Measurements from ENCODE around the gene PJA1. TPM values are rescaled to one million over a fixed set of nuclear protein-coding genes. Genes with fewer than 3 reads are reported as not detected.

Gene PJA1, protein sequence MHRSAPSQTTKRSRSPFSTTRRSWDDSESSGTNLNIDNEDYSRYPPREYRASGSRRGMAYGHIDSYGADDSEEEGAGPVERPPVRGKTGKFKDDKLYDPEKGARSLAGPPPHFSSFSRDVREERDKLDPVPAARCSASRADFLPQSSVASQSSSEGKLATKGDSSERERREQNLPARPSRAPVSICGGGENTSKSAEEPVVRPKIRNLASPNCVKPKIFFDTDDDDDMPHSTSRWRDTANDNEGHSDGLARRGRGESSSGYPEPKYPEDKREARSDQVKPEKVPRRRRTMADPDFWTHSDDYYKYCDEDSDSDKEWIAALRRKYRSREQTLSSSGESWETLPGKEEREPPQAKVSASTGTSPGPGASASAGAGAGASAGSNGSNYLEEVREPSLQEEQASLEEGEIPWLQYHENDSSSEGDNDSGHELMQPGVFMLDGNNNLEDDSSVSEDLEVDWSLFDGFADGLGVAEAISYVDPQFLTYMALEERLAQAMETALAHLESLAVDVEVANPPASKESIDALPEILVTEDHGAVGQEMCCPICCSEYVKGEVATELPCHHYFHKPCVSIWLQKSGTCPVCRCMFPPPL
- 25.0 TPM for total RNA-seq

DNA sequence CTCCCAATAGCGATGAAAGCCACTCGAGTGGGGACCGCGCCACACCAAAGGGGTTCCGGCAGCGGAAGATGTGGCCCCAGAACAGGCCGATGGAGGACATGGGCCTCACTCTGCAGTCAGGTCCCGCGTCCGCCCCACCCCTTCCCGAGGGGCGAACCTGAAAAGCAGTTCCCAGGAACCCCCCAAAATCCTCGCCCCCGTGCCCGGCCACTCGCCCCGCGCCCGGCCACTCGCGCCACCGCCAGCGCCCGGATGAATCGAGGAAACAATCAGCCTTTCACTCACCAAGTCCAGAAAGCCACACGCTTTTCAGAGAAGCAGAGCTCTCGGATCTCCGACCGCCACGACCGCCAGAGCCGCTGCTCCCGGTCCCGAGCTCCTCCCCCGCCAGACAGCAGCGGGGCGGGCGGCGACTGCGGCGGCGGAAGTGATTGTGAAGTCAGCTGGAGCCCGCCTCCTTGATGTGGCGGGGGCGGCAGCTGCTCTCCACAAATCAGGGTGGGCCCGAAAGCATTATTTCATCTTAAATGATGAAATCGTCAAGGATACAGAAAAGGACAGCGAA lies at the start of gene PJA1:
Gene PJA1 (minus strand): TSS at position 367 of the 565 bp plus-strand sequence. CDS start 2,380 bp downstream, outside the sequence.
- peak; percentile 62 for DNase-seq (ENCODE audit: low spot score)

DNA sequence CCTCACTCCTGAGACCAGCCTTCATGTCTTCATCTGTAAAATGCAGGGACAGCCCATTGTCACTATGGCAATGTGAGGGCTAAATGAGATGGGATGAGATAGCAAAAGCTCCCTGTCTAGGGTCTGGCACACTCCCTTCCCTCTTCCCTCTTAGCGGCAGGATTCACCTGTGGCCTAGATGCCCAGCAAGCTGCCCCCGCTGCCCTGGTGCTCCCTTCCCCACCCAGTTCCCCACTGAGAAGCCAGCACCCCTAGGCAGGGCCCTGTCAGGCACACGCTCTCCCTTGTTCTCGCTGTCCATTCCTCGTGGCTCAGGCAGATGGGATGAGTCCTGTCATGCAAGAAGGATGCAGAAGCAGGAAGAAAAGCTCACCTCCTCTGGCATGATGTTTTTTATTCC lies 49.2 kb upstream of the PJA1 start:
- DNase-seq (ENCODE audit: low spot score) = no peak

DNA sequence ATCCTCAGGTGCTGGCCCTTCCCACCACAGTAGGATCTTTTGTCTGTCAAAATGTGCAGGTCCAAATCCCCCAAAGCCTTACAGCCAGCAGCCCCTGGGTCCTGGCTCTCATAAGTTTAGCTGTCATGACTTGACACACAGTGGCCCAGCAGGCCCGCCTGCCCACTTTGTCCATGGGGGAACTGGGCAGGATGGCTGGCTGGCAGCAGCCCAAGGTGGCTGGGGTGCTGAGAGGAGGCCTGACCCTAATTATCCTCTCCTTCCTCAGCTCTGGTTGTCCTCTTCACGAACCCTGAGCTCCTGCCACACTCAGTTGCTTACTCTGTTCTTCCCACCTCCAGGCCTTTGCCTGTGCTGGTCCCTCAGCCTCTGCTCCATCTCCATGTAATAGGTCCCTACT lies 46.4 kb upstream of the PJA1 start:
- no peak for DNase-seq (ENCODE audit: low spot score)

DNA sequence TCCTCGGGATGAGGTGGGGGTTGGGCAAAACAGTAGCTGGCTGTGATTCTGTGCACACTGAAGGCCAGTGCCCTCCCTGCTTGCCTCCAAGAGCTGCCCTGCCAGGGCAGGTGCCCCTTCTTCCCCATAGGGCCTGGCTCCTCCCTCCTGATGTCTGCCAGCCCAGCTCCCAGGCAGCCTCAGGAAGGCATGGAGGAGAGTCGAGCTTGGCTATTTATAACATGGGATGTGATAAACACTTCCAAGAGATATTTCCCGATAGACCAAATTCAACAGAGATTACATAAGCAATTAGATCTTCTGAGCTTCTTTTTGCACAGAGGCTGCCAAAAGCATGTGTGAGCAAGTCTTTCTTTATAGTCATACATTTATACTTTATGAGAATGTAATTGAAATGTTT lies 45.3 kb upstream of the PJA1 start:
- no peak for DNase-seq (ENCODE audit: low spot score)

DNA sequence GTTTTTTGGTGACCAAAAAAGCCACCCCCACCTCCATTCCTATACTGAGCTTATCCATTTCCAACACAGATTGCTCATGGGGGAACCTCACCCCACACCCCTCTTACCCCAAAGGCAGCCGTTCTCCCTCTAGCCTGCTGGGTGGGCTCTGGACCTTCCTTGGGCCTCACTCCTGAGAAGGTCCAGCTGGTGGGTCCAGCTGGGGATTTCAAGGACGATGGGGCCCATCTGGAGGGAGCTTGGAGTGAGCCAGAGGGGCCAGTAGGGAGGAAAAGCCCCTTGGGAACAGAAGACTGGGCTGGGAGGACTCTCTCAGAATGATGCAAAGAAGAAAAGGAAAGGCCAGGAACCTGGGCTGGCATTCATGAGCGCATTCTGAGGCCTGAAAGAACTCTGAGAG lies 42.0 kb upstream of the PJA1 start:
- DNase-seq (ENCODE audit: low spot score) = no peak

DNA sequence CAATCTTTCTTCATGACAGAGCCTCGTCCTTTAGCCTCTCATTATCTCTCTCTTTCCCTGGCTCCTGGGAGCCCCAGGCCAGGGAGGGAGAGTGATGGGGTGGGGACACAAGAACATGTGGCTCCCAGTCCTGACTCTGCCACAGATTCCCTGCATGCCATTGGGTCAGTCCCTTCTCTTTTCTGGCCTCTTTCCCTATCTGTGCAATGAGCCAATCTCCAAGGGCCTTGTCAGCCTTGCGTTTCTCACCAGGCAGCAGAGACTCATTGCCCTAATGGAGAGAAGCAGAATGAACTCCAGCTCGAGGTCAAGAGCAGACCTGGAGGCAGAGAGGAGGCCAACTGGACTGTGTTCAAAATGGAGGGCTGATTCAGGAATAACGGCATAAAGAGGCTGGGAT lies 38.4 kb upstream of the PJA1 start:
- DNase-seq (ENCODE audit: low spot score) = no peak

DNA sequence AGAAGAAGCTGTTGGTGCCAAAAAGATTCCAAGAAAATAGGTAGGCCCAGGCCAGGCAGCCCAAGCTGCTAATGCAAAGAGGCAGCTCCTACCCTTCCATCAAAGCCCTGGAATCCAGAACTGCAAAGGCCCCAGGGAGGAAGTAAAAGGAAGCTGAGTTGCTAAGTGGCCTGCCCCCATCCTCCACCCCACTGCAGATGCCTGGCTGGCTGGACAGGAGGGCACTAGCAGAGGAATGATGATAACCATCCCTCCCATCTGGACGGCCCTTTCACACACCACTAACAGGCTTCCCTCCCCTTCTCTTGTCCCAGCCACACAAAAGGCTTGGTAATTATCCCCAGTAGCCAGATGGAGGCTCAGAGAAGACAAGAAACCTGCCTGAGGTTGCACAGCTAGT lies 32.4 kb upstream of the PJA1 start:
- no peak for DNase-seq (ENCODE audit: low spot score)

DNA sequence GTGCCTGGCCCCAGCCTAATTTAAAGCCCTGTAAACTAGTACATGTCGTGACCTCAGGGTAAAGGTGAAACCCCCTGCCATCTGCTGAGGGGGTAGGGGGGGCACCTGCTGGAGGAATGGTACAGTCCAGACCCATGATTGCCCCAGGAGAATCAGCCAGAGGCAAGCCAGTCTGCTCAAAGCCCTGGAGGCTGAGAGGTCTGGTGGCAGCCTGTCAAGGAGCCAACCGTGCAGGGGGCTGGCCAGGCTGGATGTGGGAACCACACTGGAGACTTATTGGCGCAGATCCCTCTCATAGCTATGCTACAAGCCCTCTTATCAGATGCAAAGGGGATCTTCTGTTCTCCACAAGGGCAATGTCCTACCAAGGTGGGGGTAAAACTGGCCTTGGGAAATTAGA lies 31.4 kb upstream of the PJA1 start:
- no peak for DNase-seq (ENCODE audit: low spot score)

DNA sequence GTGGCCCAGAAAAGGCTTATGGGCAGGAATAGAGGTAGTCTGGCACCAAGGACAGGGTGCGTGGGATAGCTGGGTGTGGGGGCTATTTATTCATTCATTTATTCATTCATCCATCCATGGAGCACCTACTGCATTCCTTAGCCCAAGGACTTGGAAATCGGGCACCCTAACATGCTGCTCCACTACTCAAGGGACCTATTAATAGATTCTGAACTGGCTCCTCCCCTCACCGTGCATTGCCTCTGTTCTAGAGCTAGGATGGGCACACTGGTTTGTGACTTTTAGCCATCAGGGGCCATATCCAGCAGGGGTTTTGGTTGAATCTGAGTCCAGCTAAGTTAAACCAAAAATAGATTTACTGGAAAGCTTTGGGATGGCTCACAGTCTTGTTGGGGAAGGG lies 30.6 kb upstream of the PJA1 start:
- no peak for DNase-seq (ENCODE audit: low spot score)

DNA sequence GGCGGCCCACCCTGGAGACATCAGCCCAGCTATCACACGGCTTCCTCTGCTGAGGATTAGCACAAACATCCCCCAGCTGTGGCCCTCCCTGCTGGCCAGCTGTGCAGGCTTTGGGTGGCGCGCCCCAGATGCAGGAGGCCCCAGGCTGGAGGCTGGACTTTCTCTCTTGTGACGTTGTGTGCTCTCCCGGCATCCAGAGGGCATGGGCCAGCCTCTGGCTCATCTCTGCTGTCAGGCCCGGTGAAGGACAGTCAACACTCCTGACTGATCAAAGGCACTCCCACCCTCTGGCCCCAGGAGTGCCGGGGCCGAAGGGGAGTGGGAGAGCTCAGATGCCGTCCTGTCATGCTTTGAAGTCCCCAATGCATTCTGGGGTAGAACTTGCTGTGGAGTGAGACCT lies 29.9 kb upstream of the PJA1 start:
- DNase-seq (ENCODE audit: low spot score) = no peak

DNA sequence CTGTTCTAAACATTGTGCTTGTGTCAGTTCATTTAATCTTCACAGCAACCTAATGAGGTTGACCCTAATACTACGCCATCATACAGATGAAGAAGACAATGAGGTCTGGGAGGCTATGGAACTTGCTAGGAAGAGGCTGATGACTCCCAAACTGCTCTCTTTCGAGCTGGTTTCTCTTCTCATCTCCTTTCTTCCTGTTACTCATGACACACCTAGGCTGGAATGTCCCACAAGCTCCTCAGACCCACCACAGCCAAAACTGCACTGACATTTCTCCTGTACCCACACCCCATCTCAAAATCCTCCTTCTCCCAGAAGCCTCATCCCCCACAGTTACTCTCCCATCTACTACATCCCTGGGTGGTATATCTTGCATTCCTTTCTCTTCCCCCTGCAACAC lies 27.4 kb upstream of the PJA1 start:
- DNase-seq (ENCODE audit: low spot score) = no peak

DNA sequence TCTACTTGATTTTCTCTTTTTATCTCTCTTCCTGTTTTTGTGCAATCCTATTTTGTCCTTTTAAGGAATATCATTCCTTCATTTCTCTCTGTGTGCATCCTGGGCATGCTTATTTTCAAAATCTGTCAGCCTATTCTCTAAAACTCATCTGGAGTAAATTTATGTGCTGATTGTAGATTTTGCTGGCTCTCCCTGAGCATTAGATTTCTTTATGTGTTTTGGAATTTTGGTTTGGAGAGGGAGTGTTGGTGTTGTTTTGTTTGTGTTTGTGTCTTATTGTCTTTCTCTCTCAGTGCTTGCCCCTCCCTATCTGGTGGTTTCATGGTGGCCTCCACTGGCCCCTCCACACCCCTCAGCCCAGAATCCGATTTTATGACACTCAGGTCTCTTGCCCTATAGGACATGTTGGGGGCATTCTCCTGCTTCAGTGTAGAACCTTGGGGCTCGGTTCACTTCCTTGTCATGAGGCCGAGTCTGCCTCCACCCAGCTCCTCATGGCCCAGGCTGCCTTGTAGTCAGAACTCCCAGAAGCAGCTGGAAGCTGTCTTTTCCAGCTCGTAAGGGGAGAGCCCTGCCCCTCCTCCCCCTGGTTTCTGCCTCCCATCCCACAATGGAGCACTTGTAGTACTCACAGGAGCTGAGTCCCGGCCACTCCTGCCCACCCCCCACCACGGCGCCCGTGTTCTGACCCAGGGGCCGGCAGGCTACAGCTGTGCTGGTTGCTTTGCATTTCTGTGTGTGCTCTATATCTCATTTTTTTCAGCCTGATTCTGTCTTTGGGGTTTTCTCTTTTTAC lies 24.5 kb upstream of the PJA1 start:
- DNase-seq (ENCODE audit: low spot score) = peak; percentile 26

DNA sequence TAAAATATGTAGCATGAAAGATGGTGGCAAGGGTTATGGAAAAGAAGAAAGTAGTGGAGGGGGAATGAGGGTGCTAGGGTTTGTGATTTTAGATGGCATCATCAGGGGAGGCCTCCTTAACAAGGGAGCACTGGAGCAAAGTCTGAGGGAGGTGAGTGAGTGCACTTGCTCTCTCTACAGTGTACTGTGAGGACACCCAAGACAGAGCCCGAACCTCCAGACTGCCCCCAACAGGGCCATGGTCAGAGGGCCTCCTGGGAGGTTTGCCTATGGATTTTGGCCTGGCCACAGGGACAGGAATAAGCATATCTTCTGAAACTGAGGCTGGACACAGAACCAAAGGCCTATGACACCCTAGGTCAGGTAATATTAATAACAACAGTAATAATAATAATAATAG lies 21.4 kb upstream of the PJA1 start:
- DNase-seq (ENCODE audit: low spot score) = no peak

DNA sequence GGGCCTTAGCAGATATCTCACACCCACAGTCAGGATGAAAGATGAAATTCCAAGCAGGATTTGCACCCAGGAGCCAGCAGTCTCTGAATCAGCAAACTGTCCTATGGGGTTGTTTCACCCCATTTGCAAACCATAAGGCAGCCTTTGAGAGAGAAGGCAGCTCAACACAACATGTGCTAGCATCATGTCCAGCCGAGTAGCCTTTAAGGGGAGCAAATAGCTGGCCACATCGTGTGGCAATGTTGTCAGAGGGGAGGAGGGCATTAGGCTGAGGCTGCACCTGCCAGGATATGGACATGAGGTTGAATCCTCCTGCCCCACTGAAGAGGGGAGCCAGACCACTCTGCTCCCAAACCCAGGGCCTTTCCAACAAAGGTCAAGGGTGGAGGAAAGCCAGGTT lies 20.6 kb upstream of the PJA1 start:
- no peak for DNase-seq (ENCODE audit: low spot score)

DNA sequence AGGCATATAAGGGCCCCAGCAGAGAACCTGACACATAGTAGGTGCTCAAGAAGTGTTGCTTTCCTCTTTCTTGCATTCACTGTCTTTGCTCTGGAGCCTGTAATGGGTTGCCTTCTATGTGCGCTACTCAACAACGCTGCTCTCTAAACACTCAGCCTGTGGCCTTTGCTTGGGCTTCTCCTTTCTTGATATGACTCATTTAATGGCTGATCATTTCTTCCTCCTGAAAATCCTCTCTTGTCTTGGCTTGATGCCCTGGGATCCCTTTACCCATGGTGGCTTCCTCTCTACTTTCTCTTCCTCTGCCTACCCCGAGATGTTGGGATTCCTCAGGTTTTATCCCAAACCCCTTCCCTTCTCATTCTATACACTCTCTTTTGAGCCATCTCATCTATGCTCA lies 19.9 kb upstream of the PJA1 start:
- no peak for DNase-seq (ENCODE audit: low spot score)

DNA sequence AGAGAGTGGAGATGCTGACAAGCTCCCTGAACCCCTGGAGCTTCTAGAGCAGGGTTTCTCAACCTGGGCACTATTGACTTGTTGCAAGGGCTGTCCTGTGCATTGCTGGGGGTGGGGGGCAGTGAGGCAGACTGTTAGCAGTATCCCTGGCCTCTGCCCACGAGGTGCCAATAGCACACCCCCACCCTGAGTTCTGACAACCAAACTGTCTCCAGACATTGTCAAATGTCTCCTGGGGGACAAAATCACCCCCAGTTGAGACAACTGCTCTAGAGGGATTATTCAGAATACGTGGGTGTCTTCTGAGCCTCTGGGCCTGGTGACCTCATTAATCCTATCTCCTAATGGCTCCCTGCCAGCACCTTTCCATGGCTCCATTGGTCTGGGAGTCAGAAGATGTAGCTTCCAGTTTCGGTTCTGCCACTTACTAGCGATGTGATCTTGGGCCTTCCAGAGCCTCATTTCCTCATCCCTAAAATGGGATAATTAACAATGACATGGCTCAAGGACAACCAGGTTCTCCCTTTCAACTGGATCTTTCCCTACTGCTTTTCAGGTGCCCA lies 17.6 kb upstream of the PJA1 start:
- no peak for DNase-seq (ENCODE audit: low spot score)

DNA sequence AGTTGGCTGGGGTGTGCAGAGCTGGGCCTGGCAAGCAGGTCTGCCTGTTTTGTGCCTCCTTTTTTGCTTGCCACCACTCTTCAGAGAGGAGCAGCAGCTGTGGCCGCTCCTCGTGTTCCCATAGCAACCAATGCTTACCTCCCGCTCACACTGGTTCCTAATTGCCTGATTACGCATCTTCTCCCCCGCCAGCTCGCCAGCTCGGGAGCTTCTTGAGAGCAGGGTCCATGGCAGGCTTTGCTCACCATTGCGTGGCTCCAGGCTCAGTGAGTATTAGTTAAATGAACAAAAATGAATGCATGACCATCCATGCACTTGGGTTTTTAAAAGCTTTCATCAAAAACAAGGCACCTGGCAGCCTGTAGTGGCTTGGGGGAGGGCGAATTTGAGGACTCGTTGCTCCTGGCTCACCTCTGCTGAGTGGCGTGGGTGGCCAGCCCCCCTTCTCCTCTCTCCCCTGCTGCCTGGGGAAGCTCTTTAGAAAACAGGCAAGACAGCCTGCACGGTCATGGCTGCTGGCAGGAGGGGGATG lies 14.2 kb upstream of the PJA1 start:
- DNase-seq (ENCODE audit: low spot score) = no peak

DNA sequence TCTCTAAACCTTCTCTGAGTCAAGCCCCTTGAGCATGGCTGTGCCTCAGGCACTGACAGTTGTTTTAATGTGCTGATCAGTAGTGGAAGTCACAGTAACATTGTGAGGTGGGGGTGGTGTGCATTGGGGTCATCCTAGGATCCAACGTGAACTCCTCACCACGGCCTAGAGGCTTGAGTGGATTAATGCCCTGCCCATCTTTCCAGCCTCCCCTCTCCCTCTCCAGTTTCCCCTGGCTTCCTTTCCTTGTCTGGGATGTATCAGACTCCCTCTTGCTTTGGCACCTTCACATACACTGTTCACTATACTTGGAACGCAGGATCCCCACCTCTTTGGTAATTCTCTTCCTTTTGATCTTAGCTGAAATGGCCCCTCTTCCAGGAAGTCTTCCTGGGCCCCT lies 13.3 kb upstream of the PJA1 start:
- DNase-seq (ENCODE audit: low spot score) = no peak

DNA sequence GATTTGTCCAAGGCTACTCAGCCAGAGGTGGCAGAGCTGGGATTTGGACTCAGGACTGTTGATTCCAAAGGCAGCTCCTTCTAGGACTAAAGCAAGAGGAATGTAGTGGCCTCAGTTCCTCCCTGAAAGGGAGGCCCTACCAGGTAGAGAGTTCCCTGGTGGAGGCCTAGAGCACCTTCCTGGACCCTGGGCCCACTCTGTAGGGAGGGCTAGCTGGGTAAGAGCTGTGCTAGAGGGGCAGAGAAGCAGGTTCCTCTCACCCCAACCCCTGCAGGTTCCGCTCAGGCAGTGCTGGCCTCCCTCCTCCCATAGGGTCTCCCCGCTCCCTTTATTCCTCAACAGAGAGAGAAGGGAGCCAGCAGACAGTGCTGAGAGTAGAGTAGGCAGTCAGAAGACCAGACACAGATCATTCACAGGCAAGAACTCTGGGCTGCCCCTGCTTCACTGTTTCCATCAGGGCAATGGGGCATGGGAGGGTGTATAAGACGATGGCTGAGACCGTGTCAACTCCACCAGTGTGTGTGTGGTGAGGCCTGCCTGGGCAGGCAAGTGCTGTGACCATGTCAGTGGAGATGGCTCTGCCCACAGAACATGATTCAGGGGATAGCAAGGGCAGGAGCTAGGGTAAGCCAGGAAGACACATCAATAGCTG lies 12.4 kb upstream of the PJA1 start:
- no peak for DNase-seq (ENCODE audit: low spot score)

DNA sequence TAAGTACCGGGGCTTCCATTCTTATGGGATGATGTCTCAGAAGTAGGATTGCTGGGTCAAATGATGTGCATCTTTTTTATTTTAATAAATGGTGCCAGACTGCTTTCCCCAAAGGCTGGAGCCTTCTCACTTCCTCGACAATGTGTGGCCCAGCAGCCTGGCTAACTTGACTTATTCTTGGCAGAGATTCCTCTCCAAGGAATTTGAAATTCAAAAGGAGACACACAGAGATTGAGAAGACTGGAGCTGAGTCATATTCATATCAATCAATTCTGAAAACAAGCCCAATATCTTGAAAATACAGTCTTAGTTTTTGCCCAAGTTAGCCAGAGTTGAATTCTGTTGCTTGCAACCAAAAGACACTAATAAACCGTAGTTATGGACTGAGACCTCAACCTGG lies 10.8 kb upstream of the PJA1 start:
- no peak for DNase-seq (ENCODE audit: low spot score)

DNA sequence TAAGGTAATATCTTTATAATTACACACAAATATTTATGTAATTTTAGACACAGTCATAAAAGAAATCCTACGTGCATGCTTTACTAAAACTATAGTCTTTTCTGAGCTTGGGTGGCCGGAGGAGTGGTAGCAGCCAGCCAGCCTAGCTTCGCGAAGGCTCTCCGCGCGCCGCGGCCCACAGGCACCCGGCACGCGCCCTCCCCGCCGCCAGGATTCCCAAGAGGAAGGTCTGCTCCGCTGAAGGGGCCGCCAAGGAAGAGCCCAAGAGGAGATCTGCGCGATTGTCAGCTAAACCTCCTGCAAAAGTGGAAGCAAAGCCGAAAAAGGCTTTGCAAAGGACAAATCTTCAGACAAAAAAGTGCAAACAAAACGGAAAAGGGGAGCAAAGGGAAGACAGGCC lies 8.7 kb upstream of the PJA1 start:
- no peak for DNase-seq (ENCODE audit: low spot score)
